NCI-H2196 treated with DMSO at 0.1 percent for 48 hours (cell line): ENCODE data around the gene RPH3AL.
"Not testable (repeated sequence)": the region's sequence is repeated elsewhere in the genome, so short reads cannot be mapped to it uniquely, and the experiment has no call there.

Experiments used
- DNase-seq: peaks from one replicate; lab custom pipeline; 2025; ENCODE audit not compliant: unreplicated experiment; lab: John Stamatoyannopoulos, UW

The RPH3AL gene

GRCh38 chr17:283911-284675, 68.5 kb downstream of the RPH3AL start:
- no peak for DNase-seq

- DNase-seq, result no peak
These were observed 69.4 kb downstream of the RPH3AL start for GRCh38 chr17:282912-283882.

DNA sequence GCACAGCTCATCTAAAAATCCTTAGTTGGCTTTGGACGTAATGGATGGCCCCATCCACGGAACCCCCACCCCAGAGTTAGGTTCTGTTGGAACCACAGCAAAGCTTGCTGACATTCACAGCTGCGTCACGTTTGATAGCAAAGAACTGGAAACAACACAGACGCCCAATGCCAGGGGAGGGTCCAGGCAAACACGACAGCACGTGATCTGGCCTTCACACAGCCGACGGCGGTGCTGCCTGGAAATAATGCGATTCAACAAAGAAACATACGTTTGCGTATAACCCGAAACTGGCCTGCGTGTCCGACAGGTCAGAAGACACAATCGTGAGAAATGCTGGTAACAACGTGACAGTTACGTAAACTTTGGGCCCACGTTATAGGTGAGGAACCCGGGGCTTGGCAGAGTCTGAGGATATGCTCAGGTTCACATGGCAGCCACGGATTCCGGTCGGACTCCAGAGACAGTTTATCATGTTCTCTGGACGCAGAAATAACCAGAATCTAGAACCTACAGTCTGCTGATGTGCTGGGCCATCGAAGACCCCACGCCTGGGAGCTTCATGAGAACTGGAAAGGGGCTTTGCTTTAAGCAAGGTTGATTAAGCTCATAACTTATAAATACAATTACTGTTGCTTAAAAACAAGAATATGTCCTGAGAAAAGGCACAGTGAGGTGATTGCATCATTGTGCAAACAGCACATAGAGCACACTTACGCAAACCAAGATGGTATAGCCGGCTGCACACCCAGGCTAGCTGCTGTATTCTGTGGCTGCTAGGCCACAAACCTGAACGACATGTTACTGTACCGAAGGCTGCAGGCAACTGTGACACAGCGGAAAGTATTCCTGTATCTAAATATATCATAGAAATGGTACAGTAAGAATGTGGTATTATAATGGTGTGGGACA, 70.4 kb downstream of the RPH3AL start:
- DNase-seq, result no peak

DNA sequence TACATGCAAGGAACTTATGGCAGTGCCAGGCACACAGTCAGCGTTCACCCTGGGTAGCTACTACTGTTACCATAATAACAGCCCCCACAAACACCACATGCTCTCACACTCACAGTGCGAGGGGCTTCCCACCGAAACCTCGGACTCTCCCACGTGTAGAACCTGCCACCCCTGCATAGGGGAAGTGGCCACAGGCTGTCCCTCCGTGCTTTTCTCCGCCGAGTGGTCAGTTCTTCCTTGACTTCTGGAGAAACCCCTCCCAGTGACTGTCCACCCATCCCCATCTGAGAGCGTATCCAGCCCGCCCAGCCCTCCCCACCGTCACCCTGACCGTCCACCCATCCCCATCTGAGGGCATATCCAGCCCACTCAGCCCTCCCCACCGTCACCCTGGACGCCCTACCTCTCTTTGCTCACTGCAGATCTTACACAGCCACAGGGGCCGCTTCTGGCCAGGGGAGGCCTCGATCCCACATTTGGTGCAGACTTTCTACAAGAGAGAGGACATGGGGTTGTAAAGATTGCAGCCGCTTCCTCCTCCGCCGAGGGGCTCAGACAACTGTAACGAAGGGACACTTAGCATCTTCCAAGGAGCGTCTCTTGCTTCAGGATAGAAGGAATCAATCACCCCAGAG, 71.1 kb downstream of the RPH3AL start:
- DNase-seq, result no peak

DNA sequence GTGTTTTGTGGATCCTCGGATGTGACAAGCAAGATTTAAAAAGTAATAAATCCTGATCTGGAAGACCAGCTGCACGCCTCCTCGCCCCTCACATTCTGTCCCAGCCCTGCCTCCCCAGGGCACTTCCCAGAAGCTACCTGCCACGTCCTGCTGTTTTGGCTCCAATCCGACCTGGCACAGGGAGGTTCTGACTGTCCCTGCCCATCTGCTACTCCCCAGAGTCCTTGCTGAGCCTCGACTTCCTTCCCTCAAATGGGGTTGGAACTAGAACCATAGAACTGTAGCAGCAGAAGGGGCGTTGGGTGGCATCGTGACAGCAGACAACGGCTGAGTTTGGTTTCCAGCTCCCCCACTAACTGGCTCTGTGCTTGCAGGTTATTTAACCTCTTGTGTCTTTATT, 71.7 kb downstream of the RPH3AL start:
- no peak for DNase-seq

DNA sequence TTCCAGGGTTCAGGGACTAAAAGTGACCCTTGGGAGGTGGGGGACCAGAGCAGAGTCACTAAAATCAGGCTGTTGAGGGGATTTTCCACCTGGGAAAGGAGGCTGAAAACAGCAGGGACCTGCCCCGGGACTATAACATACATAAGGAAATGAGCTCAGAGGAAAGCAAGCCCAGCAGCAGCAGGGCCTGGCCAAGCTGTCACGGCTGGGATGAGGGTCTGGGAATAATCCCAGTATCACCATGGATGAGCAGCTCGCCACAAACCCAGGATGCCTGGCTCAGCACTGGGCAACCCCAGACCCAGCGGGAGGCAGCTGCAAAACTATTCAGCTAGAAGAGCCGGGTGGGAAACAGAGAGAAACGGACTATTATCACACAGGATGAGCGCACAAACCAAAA, 72.4 kb downstream of the RPH3AL start:
- no peak for DNase-seq

DNA sequence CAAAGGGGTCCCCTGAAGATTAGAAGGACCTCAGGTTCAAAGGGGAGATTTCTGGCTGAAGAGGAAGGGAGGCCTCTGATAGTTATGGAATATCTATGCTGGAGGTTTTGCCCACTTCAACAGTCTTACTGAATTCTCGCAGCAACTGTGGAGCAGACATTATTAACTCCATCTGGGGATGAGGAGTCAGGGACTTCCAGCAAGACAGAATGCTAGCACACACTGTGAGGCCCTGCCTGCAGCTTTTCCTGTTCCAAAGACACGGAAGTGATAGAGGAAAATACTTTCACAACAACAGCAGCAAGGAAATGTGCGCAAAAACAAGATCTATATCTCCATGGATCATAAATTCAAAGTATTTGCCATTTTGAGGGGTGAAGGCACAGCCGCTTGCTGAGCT, 72.8 kb downstream of the RPH3AL start:
- no peak for DNase-seq

DNA sequence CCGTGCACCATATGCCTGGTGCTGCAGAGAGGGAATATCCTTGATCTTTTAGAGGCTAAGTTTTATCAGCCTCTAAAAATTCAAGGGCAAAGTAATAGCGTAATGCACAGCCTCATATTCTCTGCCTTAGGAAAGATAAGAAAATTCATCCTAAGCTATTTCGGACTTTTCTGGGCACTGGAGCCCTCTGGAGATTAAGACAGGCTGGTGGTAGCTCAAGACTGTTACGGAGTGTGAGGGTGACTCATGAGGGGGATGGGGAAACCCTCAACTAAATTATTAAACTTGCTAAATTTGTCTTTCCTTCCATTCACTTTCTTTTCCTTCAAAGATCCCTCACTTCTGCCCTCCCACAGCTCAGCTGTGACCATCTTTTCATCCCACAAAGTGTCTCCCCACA, 73.3 kb downstream of the RPH3AL start:
- DNase-seq, result no peak

DNA sequence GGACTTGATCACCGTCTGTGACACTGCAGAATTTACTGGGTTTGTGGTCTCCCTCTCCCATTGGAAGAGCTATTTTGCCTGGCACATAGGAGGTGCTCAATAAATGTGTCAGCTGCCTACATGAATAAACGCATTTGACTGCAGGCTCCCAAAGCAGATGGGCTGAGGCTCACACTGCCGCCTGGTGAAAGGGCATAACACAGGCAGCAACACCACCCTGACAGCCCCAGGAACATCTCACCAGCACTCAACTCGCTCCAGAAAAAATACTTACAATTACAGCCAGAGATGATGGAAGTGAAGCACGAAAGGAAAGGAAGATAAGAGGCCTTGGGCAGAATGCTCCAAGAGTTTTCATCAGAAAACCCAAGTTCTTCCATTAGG, 73.9 kb downstream of the RPH3AL start:
- DNase-seq, result no peak

DNA sequence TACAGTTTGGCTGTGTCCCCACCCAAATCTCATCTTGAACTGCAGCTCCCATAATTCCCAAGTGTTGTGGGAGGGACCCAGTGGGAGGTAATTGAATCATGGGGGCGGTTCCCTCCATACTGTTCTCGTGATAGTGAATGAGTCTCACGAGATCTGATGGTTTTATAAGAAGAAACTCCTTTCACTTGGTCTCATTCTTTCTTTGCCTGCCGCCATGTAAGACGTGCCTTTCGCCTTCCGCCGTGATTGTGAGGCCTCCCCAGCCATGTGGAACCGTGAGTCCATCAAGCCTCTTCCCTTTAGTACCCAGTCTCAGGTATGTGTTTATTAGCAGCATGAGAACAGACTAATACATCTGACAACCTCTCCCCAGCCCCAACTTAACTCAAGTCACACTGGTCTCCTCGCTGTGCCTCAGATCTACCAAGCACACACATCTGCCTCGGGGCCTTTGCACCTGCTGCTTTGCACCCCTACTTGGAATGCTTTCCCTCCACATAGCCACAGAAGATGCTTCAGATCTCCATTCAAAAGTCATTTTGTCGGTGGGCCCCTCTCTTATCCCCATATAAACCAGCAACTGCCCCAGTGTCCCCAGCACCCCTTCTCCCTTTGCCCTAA, 74.4 kb downstream of the RPH3AL start:
- no peak for DNase-seq

DNA sequence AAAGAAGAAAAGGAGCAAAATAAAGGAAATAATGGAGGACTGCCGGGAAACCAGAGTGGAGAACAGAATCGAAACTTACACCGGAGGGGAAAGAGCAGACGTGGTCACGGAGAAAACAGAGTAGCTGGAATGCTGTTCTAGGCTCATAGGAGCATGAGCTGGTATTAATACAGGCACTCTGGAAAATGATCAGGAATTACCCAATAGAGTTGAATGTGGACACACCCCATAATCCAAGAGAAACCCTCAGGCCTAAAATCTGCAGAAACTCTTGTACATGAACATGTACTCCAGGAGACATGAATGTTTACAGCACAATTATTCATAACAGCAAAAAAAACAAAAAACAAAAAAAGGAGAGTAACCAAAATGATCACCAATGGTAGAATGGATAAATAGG, 77.7 kb downstream of the RPH3AL start:
- no peak for DNase-seq

GRCh38 chr17:273981-274832, 78.4 kb downstream of the RPH3AL start:
- no peak for DNase-seq

- DNase-seq, result not testable (repeated sequence)
These were observed 79.8 kb downstream of the RPH3AL start for GRCh38 chr17:272856-273255.

DNA sequence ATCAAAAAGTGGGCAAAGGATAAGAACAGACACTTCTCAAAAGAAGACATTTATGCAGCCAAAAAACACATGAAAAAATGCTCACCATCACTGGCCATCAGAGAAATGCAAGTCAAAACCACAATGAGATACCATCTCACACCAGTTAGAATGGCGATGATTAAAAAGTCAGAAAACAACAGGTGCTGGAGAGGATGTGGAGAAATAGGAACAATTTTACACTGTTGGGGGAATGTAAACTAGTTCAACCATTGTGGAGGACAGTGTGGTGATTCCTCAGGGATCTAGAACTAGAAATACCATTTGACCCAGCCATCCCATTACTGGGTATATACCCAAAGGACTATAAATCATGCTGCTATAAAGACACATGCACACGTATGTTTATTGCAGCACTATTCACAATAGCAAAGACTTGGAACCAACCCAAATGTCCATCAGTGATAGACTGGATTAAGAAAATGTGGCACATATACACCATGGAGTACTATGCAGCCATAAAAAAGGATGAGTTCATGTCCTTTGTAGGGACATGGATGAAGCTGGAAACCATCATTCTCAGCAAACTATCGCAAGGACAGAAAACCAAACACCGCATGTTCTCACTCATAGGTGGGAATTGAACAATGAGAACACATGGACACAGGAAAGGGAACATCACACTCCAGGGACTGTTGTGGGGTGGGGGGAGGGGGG, 80.5 kb downstream of the RPH3AL start:
- DNase-seq, result not testable (repeated sequence)

DNA sequence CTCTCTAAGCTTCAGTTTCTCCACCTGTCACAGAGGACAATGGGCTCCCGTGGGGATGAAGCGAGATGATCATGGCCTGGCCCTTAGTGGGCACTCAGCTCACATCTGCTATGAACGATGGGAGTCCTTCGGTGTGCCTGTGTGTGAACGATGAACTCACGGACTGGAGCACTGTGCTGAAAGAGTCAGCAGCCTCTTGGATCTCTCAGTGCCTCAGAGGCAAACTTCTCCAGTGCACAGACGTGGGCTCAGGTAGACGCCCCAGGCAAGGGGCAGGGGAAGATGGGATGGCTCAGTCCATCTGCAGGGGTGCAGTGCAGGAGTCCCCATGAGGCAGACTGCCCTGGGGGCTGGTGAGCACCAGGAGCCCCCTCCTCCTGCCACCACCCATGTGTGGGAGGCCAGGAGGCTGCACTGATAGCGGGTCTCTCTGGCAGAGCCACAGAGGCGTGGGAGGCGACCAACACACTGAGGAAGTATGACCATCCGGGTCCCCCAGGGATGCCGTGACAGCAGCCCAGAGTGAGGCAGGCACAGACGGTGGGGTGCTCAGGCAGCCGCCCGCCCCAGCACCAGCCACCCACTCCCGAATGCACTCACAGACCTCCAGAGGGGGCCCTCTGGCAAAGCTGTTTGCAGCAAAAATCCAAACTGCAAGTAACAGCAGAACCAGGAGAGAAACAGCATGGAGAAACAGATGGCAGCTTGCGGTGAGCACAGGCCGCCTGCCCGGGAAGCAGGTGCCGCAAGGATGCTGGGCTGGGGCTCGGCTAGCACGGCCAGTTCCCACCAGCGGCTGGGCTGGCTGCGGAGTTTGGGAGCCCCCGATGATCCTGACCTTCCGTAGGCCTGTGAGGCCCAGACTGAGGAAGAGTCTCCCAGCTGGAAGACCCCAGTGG, 82.7 kb downstream of the RPH3AL start:
- DNase-seq, result no peak

DNA sequence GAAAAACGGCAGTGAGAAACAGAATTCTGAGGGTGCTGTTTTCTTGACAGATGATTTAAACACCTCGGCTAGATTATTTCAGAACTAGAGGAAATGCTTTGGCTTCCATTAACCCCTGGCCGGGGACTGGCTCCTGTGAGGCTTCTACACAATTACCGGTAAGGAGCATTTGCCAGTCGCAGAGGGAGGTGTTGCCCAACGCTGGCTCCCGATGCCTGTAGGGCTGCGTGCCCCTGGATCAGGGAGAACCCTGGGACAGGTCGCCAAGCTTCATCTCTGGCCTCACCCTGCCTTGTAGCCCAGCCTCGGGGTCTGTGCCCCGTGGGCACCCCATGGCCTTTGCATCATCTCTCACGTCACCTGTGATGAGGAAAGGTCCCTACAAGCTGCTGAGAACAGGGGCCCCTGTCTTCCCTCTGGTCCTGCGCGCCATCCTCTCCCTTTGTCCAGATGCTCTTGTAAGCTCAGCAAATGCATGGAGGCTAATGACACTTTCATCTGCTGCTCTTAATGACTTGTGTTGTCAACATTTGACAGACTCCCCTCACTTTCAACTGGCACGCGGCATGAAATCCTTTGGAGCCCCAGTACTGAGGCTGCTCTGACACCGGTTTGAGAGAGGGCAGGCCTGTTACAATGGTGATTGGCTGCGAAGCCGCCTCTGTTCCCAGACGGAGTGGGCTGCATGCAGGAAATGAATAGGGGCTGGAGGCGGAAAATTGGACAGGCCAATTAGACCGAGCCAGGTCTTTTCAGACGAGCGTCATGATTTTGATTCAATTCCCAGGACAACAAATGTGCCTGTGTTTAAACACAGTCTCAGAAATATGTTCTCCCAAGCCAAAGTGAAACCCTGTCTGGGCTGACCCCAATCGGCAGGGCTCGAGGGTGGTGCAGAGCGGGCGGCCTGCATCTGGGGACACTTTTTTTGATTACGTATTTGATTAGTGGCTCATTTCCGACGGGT, 85.6 kb downstream of the RPH3AL start:
- no peak for DNase-seq

GRCh38 chr17:266219-266618, 86.4 kb downstream of the RPH3AL start:
- DNase-seq, result no peak
